Mesenchymal stem cell (in vitro differentiated cells and primary cell): ENCODE data around the gene FLAD1.

Experiments
- DNase-seq: peaks from one replicate; pipeline ENCODE4 v3.0.0-alpha.2; 2013
- H2AFZ ChIP-seq: one replicate; pipeline ENCODE4 v1.6.1; 2013; ENCODE audit warnings: low read depth, mild to moderate bottlenecking, control low read depth, inconsistent platforms, low read length, moderate library complexity
- H2AK5ac ChIP-seq: 2 replicates; pipeline ENCODE4 v1.6.1; 2013; ENCODE audit warnings: low read length, moderate library complexity, mild to moderate bottlenecking, inconsistent platforms; ENCODE audit not compliant: severe bottlenecking
- H2BK120ac ChIP-seq: one replicate; pipeline ENCODE4 v1.6.1; 2013; ENCODE audit warnings: low read depth, mild to moderate bottlenecking, inconsistent platforms, low read length, moderate library complexity
- H2BK12ac ChIP-seq, 2 experiments: one replicate each; pipeline ENCODE4 v1.6.1; 2013; ENCODE audit warnings: inconsistent platforms in 2 of 2, low read length in 2 of 2, mild to moderate bottlenecking in 2 of 2, moderate library complexity in 2 of 2, control low read depth in 1 of 2
- H2BK15ac ChIP-seq: one replicate; pipeline ENCODE4 v1.6.1; 2013; ENCODE audit warnings: mild to moderate bottlenecking, low read depth, inconsistent platforms; ENCODE audit not compliant: poor library complexity, severe bottlenecking
- H2BK5ac ChIP-seq: 2 replicates; pipeline ENCODE4 v1.6.1; 2013; ENCODE audit warnings: low read depth, mild to moderate bottlenecking, low read length, control low read depth, inconsistent platforms; ENCODE audit not compliant: poor library complexity, severe bottlenecking
- H3K14ac ChIP-seq, 2 experiments: one replicate each; pipeline ENCODE4 v1.6.1; 2013; ENCODE audit warnings: inconsistent platforms in 2 of 2, low read length in 2 of 2, control low read depth in 1 of 2, mild to moderate bottlenecking in 1 of 2, moderate library complexity in 1 of 2
- H3K18ac ChIP-seq, 2 experiments: one replicate each; pipeline ENCODE4 v1.6.1; 2013; ENCODE audit warnings: inconsistent platforms in 2 of 2, low read length in 2 of 2, control low read depth in 1 of 2, low read depth in 1 of 2, mild to moderate bottlenecking in 1 of 2
- H3K23ac ChIP-seq, 2 experiments: one replicate each; pipeline ENCODE4 v1.6.1; 2013; ENCODE audit warnings: inconsistent platforms in 2 of 2, low read length in 2 of 2, mild to moderate bottlenecking in 2 of 2, moderate library complexity in 2 of 2, control low read depth in 1 of 2
- H3K27ac ChIP-seq: 2 replicates; pipeline ENCODE4 v1.5.1; 2013; ENCODE audit warnings: mild to moderate bottlenecking, moderate library complexity, low read length, control low read depth, inconsistent platforms; ENCODE audit not compliant: poor library complexity, severe bottlenecking
- H3K27me3 ChIP-seq, 2 experiments: 2 replicates each; pipeline versions ENCODE4 v1.6.1 to v1.7.0; 2013; ENCODE audit warnings: low read length in 2 of 2, mild to moderate bottlenecking in 2 of 2, moderate library complexity in 2 of 2, control low read depth in 1 of 2, inconsistent platforms in 1 of 2; ENCODE audit not compliant: control insufficient read depth in 1 of 2, insufficient read depth in 1 of 2
- H3K36me3 ChIP-seq, 2 experiments: 2 replicates each; pipeline versions ENCODE4 v1.6.1 to v1.7.0; 2013; ENCODE audit warnings: low read length in 2 of 2, control low read depth in 1 of 2, inconsistent platforms in 1 of 2, low read depth in 1 of 2, mild to moderate bottlenecking in 1 of 2; ENCODE audit not compliant: insufficient read depth in 2 of 2, control insufficient read depth in 1 of 2
- H3K4ac ChIP-seq, 2 experiments: one replicate each; pipeline ENCODE4 v1.6.1; 2013; ENCODE audit warnings: inconsistent platforms in 2 of 2, low read length in 2 of 2, mild to moderate bottlenecking in 2 of 2, moderate library complexity in 2 of 2, control low read depth in 1 of 2, low read depth in 1 of 2
- H3K4me1 ChIP-seq: 2 replicates; pipeline ENCODE4 v1.6.1; 2013; ENCODE audit warnings: low read depth, low read length, control low read depth; ENCODE audit not compliant: control insufficient read depth, insufficient read depth
- H3K4me2 ChIP-seq: 2 replicates; pipeline ENCODE4 v1.6.1; 2013; ENCODE audit warnings: low read length, mild to moderate bottlenecking, inconsistent platforms; ENCODE audit not compliant: poor library complexity, severe bottlenecking
- H3K4me3 ChIP-seq, 2 experiments: 2 replicates each; pipeline versions ENCODE4 v1.5.1 to v1.7.0; 2013; ENCODE audit warnings: low read length in 2 of 2, mild to moderate bottlenecking in 2 of 2, control low read depth in 1 of 2, low read depth in 1 of 2; ENCODE audit not compliant: insufficient read depth in 1 of 2
- H3K79me1 ChIP-seq: replicated peaks from 2 replicates; pipeline ENCODE4 v1.6.1; 2013; ENCODE audit warnings: mild to moderate bottlenecking, control low read depth, low read length, inconsistent platforms; ENCODE audit not compliant: poor library complexity, severe bottlenecking
- H3K9ac ChIP-seq: 2 replicates; pipeline ENCODE4 v1.7.0; 2013; ENCODE audit warnings: mild to moderate bottlenecking, low read length, moderate library complexity
- H3K9me3 ChIP-seq: 2 replicates; pipeline ENCODE4 v1.7.0; 2013; ENCODE audit warnings: mild to moderate bottlenecking, low read length; ENCODE audit not compliant: control insufficient read depth
- H4K8ac ChIP-seq: one replicate; pipeline ENCODE4 v1.6.1; 2013; ENCODE audit warnings: inconsistent platforms, mild to moderate bottlenecking, low read length, moderate library complexity
- H4K91ac ChIP-seq: one replicate; pipeline ENCODE4 v1.6.1; 2013; ENCODE audit warnings: mild to moderate bottlenecking, low read length, inconsistent platforms
- WGBS: methylation state at CpG from one replicate; pipeline ENCODE4 v1.1.7; 2013; ENCODE audit warnings: mixed read lengths; 5-methylcytosine and 5-hydroxymethylcytosine counted together

The FLAD1 gene

DNA sequence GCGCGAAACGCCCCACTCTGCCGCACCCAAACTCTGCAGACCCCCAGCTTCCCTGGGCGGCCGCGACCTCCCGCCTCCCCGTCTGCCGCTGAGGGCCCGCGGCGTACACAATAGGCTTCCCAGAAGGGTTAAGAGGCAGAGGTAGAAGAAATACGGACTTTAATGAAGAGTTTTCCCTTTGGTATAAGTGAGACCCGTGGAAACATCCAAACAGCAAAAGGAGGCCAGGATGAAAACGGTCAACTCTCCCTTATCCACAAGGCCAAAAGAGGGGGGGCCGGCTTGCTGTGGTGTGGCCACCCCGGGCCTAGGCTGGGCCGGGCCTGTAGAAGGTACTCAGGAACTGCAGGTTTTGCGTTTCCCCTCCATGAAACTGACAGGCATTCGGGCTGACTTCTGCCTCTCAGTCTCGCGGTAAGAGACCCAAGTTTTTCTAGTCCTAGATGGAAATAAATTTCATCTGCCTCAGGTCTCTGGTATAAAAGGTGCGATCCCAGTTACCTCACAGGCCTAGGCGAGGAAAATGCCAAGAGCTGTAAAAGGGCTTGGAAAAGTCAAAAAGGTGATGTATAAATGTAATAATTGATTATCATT lies 20.9 kb upstream of the FLAD1 start:
- Histone ChIP-seq H3K18ac (peak overlapping the region; percentile 96 to 100), H3K4me2 (peak overlapping the region; percentile 80), H2AFZ (no peak overlapping the region), H3K14ac (no peak overlapping the region), H3K4me1 (peaks cover 24% of the 10 kb centered on the region), H3K27me3 (no peaks in the 10 kb centered on the region), H2BK12ac (peak overlapping the region in 1 of 2 experiments; percentile 33), H2AK5ac (peak overlapping the region; percentile 76), H4K8ac (peak overlapping the region; percentile 97), H3K9ac (peak overlapping the region; percentile 96), H2BK5ac (peak overlapping the region; percentile 97), H3K27ac (peak overlapping the region; percentile 74), H2BK15ac (peak overlapping the region; percentile 91), H3K23ac (peak overlapping the region in 1 of 2 experiments; percentile 49), H4K91ac (peak overlapping the region; percentile 84), H3K4me3 (peak overlapping the region; percentile 85 to 94), H2BK120ac (no peak overlapping the region), H3K36me3 (peaks cover 64% of the 10 kb centered on the region in 2 experiments), H3K9me3 (no peaks in the 10 kb centered on the region), H3K79me1 (peaks cover 13% of the 10 kb centered on the region), H3K4ac (peak overlapping the region; percentile 99)
- WGBS, result 28% methylated on average over 12 of the region's 25 CpGs
- peak; percentile 33 for DNase-seq

DNA sequence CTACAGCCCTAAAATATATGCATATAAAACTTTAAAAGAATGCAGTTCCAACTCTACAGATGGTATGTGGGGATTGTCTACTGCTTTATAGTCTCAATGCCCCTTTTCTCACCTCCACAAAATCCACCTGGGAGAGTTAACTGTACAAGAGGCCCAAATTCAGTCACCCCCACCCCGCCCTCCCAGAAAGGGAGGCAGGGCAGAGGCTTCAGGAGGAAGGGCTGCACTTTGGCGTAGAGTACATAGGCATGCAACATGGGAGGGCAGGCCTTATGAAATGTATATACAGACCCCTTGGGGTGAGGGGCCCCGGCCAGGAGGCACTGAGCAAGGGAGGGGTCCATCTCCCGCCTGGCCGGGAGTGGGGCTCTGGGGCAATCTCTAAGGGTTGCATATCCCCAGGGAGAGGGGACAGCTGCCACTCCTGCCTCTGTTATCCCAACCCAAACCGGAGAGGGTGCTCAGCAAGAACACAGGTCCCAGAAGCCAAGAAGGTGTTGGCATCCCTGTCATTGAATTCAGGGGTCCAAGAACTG lies 20.3 kb upstream of the FLAD1 start:
- Histone ChIP-seq H3K36me3 (peaks cover 68 to 69% of the 10 kb centered on the region in 2 experiments), H2BK12ac (no peak overlapping the region), H3K9me3 (no peaks in the 10 kb centered on the region), H3K23ac (no peak overlapping the region), H3K27ac (peak overlapping the region; percentile 38), H2BK120ac (no peak overlapping the region), H3K4me3 (peak overlapping the region in 1 of 2 experiments; percentile 94), H2AK5ac (no peak overlapping the region), H3K4me2 (no peak overlapping the region), H3K4me1 (peaks cover 30% of the 10 kb centered on the region), H3K18ac (no peak overlapping the region), H2BK15ac (no peak overlapping the region), H3K9ac (peak overlapping the region; percentile 96), H2BK5ac (no peak overlapping the region), H3K4ac (no peak overlapping the region), H3K14ac (no peak overlapping the region), H4K8ac (no peak overlapping the region), H4K91ac (no peak overlapping the region), H3K27me3 (no peaks in the 10 kb centered on the region), H2AFZ (no peak overlapping the region), H3K79me1 (peaks cover 13% of the 10 kb centered on the region)
- no peak for DNase-seq
- WGBS, result 88% methylated on average over 6 of the region's 6 CpGs

DNA sequence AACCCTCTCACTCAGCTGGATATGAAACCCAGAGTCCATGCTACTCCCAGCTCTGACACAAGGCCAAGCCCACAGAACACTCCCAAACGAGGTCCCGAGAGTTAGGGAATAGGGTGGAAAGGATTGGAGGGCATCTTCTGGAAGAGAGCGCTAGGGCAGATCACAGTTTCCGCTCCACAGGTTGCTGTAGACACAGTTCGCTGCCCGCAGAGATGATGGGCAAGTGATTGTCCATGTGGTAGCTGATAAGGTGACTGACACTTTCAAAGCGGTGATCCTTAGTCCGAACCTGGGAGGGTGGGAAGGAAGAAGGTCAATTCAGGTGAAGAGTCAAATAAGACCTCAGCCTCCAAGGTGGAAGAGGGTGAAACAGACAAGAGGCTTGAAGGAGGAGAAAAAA lies 19.5 kb upstream of the FLAD1 start:
- Histone ChIP-seq H2BK120ac (no peak overlapping the region), H3K9me3 (no peaks in the 10 kb centered on the region), H4K91ac (no peak overlapping the region), H2AK5ac (no peak overlapping the region), H3K9ac (peak overlapping the region; percentile 96), H3K4me3 (no peak overlapping the region), H3K4me2 (no peak overlapping the region), H3K36me3 (peaks cover 69 to 70% of the 10 kb centered on the region in 2 experiments), H3K27ac (no peak overlapping the region), H3K27me3 (no peaks in the 10 kb centered on the region), H3K18ac (no peak overlapping the region), H3K4ac (peak overlapping the region in 1 of 2 experiments; percentile 7), H2BK5ac (no peak overlapping the region), H3K23ac (no peak overlapping the region), H2BK12ac (no peak overlapping the region), H2AFZ (no peak overlapping the region), H3K4me1 (peaks cover 37% of the 10 kb centered on the region), H2BK15ac (no peak overlapping the region), H4K8ac (no peak overlapping the region), H3K14ac (no peak overlapping the region), H3K79me1 (peaks cover 10% of the 10 kb centered on the region)
- DNase-seq, result no peak
- WGBS, result 88% methylated on average over 8 of the region's 8 CpGs

DNA sequence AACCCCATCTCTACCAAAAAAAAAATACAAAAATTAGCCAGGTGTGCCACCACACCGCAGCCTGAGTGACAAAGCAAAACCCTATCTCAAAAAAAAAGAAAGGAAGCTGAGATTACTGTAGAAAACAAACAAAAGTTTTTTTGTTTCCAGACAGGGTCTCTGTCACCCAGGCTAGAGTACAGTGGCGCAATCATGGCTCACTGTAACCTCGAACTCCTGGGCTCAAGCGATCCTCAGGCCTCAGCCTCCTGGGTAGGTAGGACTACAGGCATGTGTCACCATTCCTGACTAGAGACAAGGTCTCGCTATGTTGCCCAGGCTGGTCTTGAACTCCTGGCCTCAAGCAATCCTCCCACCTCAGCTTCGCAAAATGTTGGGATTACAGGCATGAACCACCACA lies 18.8 kb upstream of the FLAD1 start:
- H3K9me3 ChIP-seq, result no peaks in the 10 kb centered on the region
- WGBS, result 96% methylated on average over 6 of the region's 6 CpGs

More for the DNA sequence above, 18.8 kb upstream of the FLAD1 start:
- H4K91ac ChIP-seq, result no peak overlapping the region
- peaks cover 42% of the 10 kb centered on the region for H3K4me1 ChIP-seq
- H3K79me1 ChIP-seq, result peaks cover 5% of the 10 kb centered on the region
- DNase-seq, result no peak
- H2AFZ ChIP-seq, result no peak overlapping the region
- H3K4me2 ChIP-seq, result no peak overlapping the region
- H2BK5ac ChIP-seq, result no peak overlapping the region
- H3K27ac ChIP-seq, result no peak overlapping the region
- no peak overlapping the region for H2BK15ac ChIP-seq
- H2BK120ac ChIP-seq, result no peak overlapping the region
- no peak overlapping the region for H3K4ac ChIP-seq
- no peaks in the 10 kb centered on the region for H3K27me3 ChIP-seq
- no peak overlapping the region for H2AK5ac ChIP-seq
- no peak overlapping the region for H3K14ac ChIP-seq
- no peak overlapping the region for H3K4me3 ChIP-seq
- peaks cover 62 to 64% of the 10 kb centered on the region in 2 experiments for H3K36me3 ChIP-seq
- H3K23ac ChIP-seq, result no peak overlapping the region
- no peak overlapping the region for H4K8ac ChIP-seq
- no peak overlapping the region for H3K18ac ChIP-seq
- no peak overlapping the region for H2BK12ac ChIP-seq
- H3K9ac ChIP-seq, result no peak overlapping the region
